GM23338 (cell line): ENCODE data around the gene CNTNAP2. TPM values are rescaled to one million over a fixed set of nuclear protein-coding genes. Genes with fewer than 3 reads are reported as not detected.

ENCODE experiments used
- ATAC-seq: fragments of 200-7000 bp; cut with Tn5 transposase; 3 replicates; pipeline ENCODE4 v1.9.1; 2020
- DNase-seq: peaks from one replicate; pipeline ENCODE4 v3.0.0-alpha.2; 2015; ENCODE audit warnings: low spot score
- H2AFZ ChIP-seq: fragments of 200-600 bp; sonication (generic); 2 replicates; pipeline ENCODE4 v1.8.0; 2016; ENCODE audit warnings: antibody characterized with exemption, mild to moderate bottlenecking, moderate library complexity
- H3F3A ChIP-seq: fragments of 200-600 bp; sonication (generic); replicated peaks from 2 replicates; pipeline ENCODE4 v1.8.0; 2017; ENCODE audit warnings: antibody characterized with exemption, mixed run types, low read depth
- H3K27ac ChIP-seq: fragments of 200-600 bp; sonication (generic); 2 replicates; pipeline ENCODE4 v1.6.1; 2016; ENCODE audit warnings: low read depth
- H3K27me3 ChIP-seq: fragments of 200-600 bp; sonication (generic); 2 replicates; pipeline ENCODE4 v1.8.0; 2016; ENCODE audit warnings: mild to moderate bottlenecking, mixed run types, moderate library complexity; ENCODE audit not compliant: insufficient read depth
- H3K36me3 ChIP-seq: fragments of 200-600 bp; sonication (generic); 2 replicates; pipeline ENCODE4 v1.8.0; 2016; ENCODE audit warnings: mild to moderate bottlenecking; ENCODE audit not compliant: insufficient read depth
- H3K4me1 ChIP-seq: fragments of 200-600 bp; sonication (generic); 2 replicates; pipeline ENCODE4 v1.8.0; 2016; ENCODE audit warnings: mild to moderate bottlenecking, moderate library complexity; ENCODE audit not compliant: insufficient read depth
- H3K4me2 ChIP-seq: fragments of 200-600 bp; sonication (generic); 2 replicates; pipeline ENCODE4 v1.7.1; 2017; ENCODE audit warnings: mixed run types
- H3K4me3 ChIP-seq: fragments of 200-600 bp; sonication (generic); 2 replicates; pipeline ENCODE4 v1.6.1; 2016; ENCODE audit warnings: mixed run types
- H3K79me2 ChIP-seq: fragments of 200-600 bp; sonication (generic); replicated peaks from 2 replicates; pipeline ENCODE4 v1.8.0; 2017; ENCODE audit warnings: mild to moderate bottlenecking; ENCODE audit not compliant: insufficient read depth
- H3K9me2 ChIP-seq: fragments of 200-600 bp; sonication (generic); 2 replicates; pipeline ENCODE4 v1.8.0; 2017; ENCODE audit not compliant: insufficient read depth
- H4K20me1 ChIP-seq: fragments of 200-600 bp; sonication (generic); replicated peaks from 2 replicates; pipeline ENCODE4 v1.8.0; 2017; ENCODE audit warnings: mild to moderate bottlenecking; ENCODE audit not compliant: insufficient read depth
- H3K27ac Mint-ChIP-seq: 2 replicates; pipeline ENCODE4 v1.8.0; 2020; ENCODE audit warnings: inconsistent platforms, mild to moderate bottlenecking, moderate library complexity, mixed read lengths
- H3K27me3 Mint-ChIP-seq: 3 replicates; pipeline ENCODE4 v1.8.0; 2022; ENCODE audit warnings: low read depth, mild to moderate bottlenecking, moderate library complexity, mixed read lengths, inconsistent platforms; ENCODE audit not compliant: insufficient read depth, poor library complexity
- H3K36me3 Mint-ChIP-seq: 3 replicates; pipeline ENCODE4 v1.8.0; 2021; ENCODE audit warnings: low read depth, mild to moderate bottlenecking, inconsistent platforms, moderate library complexity, mixed read lengths
- H3K4me1 Mint-ChIP-seq: 3 replicates; pipeline ENCODE4 v1.8.0; 2020; ENCODE audit warnings: mild to moderate bottlenecking, inconsistent platforms, mixed read lengths
- H3K4me3 Mint-ChIP-seq: 3 replicates; pipeline ENCODE4 v1.8.0; 2021; ENCODE audit warnings: moderate library complexity, mild to moderate bottlenecking, inconsistent platforms, mixed read lengths
- H3K9me3 Mint-ChIP-seq: 3 replicates; pipeline ENCODE4 v1.8.0; 2020; ENCODE audit warnings: moderate library complexity, mild to moderate bottlenecking, inconsistent platforms, mixed read lengths
- CTCF ChIP-seq, 2 experiments: fragments of 200-600 bp in 1 of 2; sonication (generic) in 1 of 2; conservative IDR thresholded peaks; 2 replicates each; pipeline versions ENCODE4 v1.5.1 to v1.6.1; 2016 to 2017; ENCODE audit warnings: antibody characterized with exemption in 2 of 2, low read depth in 2 of 2, mild to moderate bottlenecking in 2 of 2, moderate library complexity in 1 of 2
- ETS1 ChIP-seq: IDR thresholded peaks from 2 replicates; pipeline ENCODE4 v1.6.1; 2016; ENCODE audit warnings: antibody characterized with exemption
- ZNF462 ChIP-seq: fragments of 250-450 bp; sonication (Bioruptor Pico); IDR thresholded peaks from 2 replicates; pipeline ENCODE4 v1.5.0; 2020; ENCODE audit warnings: mild to moderate bottlenecking, moderate library complexity
- polyA plus RNA-seq: library from polyadenylated mRNA; unstranded; fragments of >200 nt; fragmentation: Nextera tagmentation; extraction: Ambion mirVana; gene quantifications from 2 replicates; pipeline ENCODE4 v1.2.1, GENCODE V29; 2016
- total RNA-seq: library from RNA; depleted of rRNA; stranded (reverse); fragments of >200 nt; shearing (Covaris generic); gene quantifications from 2 replicates; pipeline ENCODE4 v1.2.3, GENCODE V29; 2014

The CNTNAP2 gene
- total and polyA plus RNA-seq, 2 experiments from 2014 or later = 38.2 to 61.3 TPM

- no peak overlapping the region for H3K4me3 Mint-ChIP-seq
- peaks cover 22% of the 10 kb centered on the region for H3K4me1 Mint-ChIP-seq
- no peaks in the 10 kb centered on the region for H4K20me1 ChIP-seq
- peaks cover 27% of the 10 kb centered on the region for H3K9me3 Mint-ChIP-seq
- DNase-seq = no peak
- no peaks in the 10 kb centered on the region for H3K36me3 ChIP-seq
- H3K4me3 ChIP-seq = no peak overlapping the region
- H3K27me3 ChIP-seq = no peaks in the 10 kb centered on the region
- no peak overlapping the region for H3K4me2 ChIP-seq
- no peak overlapping the region for H3K27ac ChIP-seq
- no peaks in the 10 kb centered on the region for H3K79me2 ChIP-seq
- no peaks in the 10 kb centered on the region for H3K9me2 ChIP-seq
- H3K27me3 Mint-ChIP-seq = peaks cover 4% of the 10 kb centered on the region
- no peak overlapping the region for H2AFZ ChIP-seq
- no peak overlapping the region for H3K27ac Mint-ChIP-seq
- peaks cover 14% of the 10 kb centered on the region for H3K36me3 Mint-ChIP-seq
- H3K4me1 ChIP-seq = peaks cover 19% of the 10 kb centered on the region
- no peak for ATAC-seq
- H3F3A ChIP-seq = no peaks in the 10 kb centered on the region
- no peak for TF ChIP-seq ZNF462
- no peak for TF ChIP-seq ETS1
- TF ChIP-seq CTCF (conservative IDR thresholded peaks at IDR 0.05; ENCODE audit: low read depth in 2 of 2) = no peak
These were observed 671.4 kb downstream of the CNTNAP2 start for GRCh38 chr7:146788008-146788407.
